Measurements from ENCODE around the gene ZXDC. TPM values are rescaled to one million over a fixed set of nuclear protein-coding genes. Genes with fewer than 3 reads are reported as not detected.

ZXDC gene
- total RNA-seq, 1 experiment from 2014 or later: 28.3 TPM

DNA sequence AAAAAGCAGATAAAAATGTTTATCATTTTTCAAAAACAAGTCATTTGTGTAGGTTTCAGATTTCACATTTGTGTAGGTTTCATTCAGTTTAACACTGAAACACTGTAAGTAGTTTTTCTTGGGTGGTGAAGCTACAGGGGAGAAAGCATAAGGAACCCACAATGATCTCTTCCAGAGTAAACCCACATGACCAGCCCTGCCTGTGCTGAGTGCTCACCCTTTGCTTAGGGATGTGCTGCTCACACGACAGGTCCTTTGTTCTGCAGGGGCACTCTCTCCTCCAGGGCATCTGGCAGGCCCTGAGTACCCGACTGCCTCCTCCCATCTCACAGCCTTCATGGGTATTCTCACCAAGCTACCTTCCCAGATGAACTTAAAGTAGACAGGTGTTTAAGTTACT, 28.9 kb downstream of the ZXDC start:
- H3T11ph ChIP-seq (ENCODE audit: low read length): no peak overlapping the region
- H3K79me1 ChIP-seq (ENCODE audit: insufficient read depth, low read depth, low read length, poor library complexity, severe bottlenecking): no peaks in the 10 kb centered on the region
- no peaks in the 10 kb centered on the region for H4K20me1 ChIP-seq (ENCODE audit: control insufficient read depth, insufficient read depth, insufficient read length)
- H4K8ac ChIP-seq (replicated peaks; ENCODE audit: insufficient read length, low read depth, low read length): no peak overlapping the region
- no peak overlapping the region for H3K9ac ChIP-seq (ENCODE audit: extremely low read depth, insufficient read length, low read length)
- H3K27me3 ChIP-seq (ENCODE audit: insufficient read depth, low read length): no peaks in the 10 kb centered on the region
- H3K14ac ChIP-seq (ENCODE audit: insufficient read depth, low read length): no peak overlapping the region
- no peak overlapping the region for H2BK5ac ChIP-seq (ENCODE audit: insufficient read length, low read length)
- no peak overlapping the region for H3K56ac ChIP-seq (ENCODE audit: insufficient read length, low read depth, low read length)
- no peak overlapping the region for H3K23ac ChIP-seq (ENCODE audit: insufficient read length, low read depth, low read length)
- H3K79me2 ChIP-seq (ENCODE audit: insufficient read depth, low read length): no peaks in the 10 kb centered on the region
- no peak overlapping the region for H4K5ac ChIP-seq (ENCODE audit: insufficient read length, low read depth, low read length)
- no peaks in the 10 kb centered on the region; the same call in 1 of the 2 replicates for H3K27me3 Mint-ChIP-seq (ENCODE audit: low read depth)
- no peak for DNase-seq
- H3K4ac ChIP-seq (ENCODE audit: low read depth, low read length): no peak overlapping the region
- H2BK12ac ChIP-seq (ENCODE audit: insufficient read length, low read depth, low read length): no peak overlapping the region
- no peaks in the 10 kb centered on the region for H3K23me2 ChIP-seq (ENCODE audit: insufficient read length, low read depth, low read length, poor library complexity, severe bottlenecking)
- peaks cover 7 to 19% (median 10%) of the 10 kb centered on the region in 3 experiments for H3K36me3 Mint-ChIP-seq (ENCODE audit: insufficient read depth in 1 of 3, low read depth in 3 of 3)
- no peak overlapping the region for H3K4me2 ChIP-seq (ENCODE audit: insufficient read depth, insufficient read length, low read length)
- H3K18ac ChIP-seq (ENCODE audit: insufficient read length, low read depth, low read length): no peak overlapping the region
- no CpG with 5 or more reads among the region's 2 CpGs for WGBS (ENCODE audit: extremely low coverage, insufficient read length, low lambda C conversion rate)
- H3K4me1 ChIP-seq (ENCODE audit: insufficient read depth, low read length): no peaks in the 10 kb centered on the region
- no peak overlapping the region for H3K27ac Mint-ChIP-seq
- peaks cover 18% of the 10 kb centered on the region in 2 experiments for H3K4me1 Mint-ChIP-seq
- no peaks in the 10 kb centered on the region for H3K9me3 ChIP-seq (ENCODE audit: control insufficient read depth, low read depth, low read length)
- H4K91ac ChIP-seq (ENCODE audit: insufficient read length, low read depth, low read length): no peak overlapping the region
- no peak overlapping the region for H2BK15ac ChIP-seq (ENCODE audit: low read depth, low read length)
- no peaks in the 10 kb centered on the region for H3K9me3 Mint-ChIP-seq
- no peak overlapping the region for H3K27ac ChIP-seq (ENCODE audit: insufficient read length, low read depth, low read length)
- H2BK20ac ChIP-seq (ENCODE audit: low read depth, low read length, poor library complexity, severe bottlenecking): no peak overlapping the region
- no peak overlapping the region for H2AK5ac ChIP-seq (ENCODE audit: insufficient read length, low read length)
- TF ChIP-seq, protein P1, sequence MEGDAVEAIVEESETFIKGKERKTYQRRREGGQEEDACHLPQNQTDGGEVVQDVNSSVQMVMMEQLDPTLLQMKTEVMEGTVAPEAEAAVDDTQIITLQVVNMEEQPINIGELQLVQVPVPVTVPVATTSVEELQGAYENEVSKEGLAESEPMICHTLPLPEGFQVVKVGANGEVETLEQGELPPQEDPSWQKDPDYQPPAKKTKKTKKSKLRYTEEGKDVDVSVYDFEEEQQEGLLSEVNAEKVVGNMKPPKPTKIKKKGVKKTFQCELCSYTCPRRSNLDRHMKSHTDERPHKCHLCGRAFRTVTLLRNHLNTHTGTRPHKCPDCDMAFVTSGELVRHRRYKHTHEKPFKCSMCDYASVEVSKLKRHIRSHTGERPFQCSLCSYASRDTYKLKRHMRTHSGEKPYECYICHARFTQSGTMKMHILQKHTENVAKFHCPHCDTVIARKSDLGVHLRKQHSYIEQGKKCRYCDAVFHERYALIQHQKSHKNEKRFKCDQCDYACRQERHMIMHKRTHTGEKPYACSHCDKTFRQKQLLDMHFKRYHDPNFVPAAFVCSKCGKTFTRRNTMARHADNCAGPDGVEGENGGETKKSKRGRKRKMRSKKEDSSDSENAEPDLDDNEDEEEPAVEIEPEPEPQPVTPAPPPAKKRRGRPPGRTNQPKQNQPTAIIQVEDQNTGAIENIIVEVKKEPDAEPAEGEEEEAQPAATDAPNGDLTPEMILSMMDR (conservative IDR thresholded peaks at IDR 0.05): no peak
- H3K4me3 Mint-ChIP-seq: no peak overlapping the region
- H2BK120ac ChIP-seq (ENCODE audit: low read depth, low read length, poor library complexity, severe bottlenecking): no peak overlapping the region
- H2AFZ ChIP-seq (ENCODE audit: low read length): no peak overlapping the region
